GDM1 (cell line): ENCODE measurements around the gene ECHDC1.
A peak's percentile ranks its signal among the peaks of the same experiment; 100 is the strongest.
"Not testable (repeated sequence)": the region's sequence is repeated elsewhere in the genome, so short reads cannot be mapped to it uniquely, and the experiment has no call there.

Experiments
- DNase-seq: peaks from one replicate; lab custom pipeline; 2025; lab: John Stamatoyannopoulos, UW

ECHDC1 gene, protein sequence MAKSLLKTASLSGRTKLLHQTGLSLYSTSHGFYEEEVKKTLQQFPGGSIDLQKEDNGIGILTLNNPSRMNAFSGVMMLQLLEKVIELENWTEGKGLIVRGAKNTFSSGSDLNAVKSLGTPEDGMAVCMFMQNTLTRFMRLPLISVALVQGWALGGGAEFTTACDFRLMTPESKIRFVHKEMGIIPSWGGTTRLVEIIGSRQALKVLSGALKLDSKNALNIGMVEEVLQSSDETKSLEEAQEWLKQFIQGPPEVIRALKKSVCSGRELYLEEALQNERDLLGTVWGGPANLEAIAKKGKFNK

GRCh38 chr6:127342946-127343808 is at the start of gene ECHDC1:
ECHDC1 (minus strand) TSS chr6:127343609; CDS start chr6:127331028, 12,581 bp downstream.
- DNase-seq, result peak; percentile 80

DNA sequence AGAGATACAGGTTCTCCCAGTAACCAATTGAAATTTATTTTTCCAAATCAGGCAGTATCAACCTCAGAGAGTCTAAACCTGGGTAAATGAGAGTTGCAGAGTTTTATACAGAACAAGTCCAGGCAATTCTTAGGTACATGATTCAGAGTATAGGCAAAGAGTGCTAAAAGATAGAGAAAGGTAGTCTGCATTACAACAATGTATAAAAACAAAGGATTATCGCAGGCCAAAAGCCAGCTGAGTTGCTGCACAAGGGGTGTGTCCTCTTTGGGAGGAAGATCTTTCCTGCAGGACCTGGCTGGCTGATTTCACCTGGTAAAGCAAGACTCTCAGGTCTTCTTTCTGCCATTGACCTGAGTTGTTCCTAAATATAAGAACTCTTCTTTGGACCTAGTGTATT is 48.9 kb upstream of the ECHDC1 start:
- no peak for DNase-seq

DNA sequence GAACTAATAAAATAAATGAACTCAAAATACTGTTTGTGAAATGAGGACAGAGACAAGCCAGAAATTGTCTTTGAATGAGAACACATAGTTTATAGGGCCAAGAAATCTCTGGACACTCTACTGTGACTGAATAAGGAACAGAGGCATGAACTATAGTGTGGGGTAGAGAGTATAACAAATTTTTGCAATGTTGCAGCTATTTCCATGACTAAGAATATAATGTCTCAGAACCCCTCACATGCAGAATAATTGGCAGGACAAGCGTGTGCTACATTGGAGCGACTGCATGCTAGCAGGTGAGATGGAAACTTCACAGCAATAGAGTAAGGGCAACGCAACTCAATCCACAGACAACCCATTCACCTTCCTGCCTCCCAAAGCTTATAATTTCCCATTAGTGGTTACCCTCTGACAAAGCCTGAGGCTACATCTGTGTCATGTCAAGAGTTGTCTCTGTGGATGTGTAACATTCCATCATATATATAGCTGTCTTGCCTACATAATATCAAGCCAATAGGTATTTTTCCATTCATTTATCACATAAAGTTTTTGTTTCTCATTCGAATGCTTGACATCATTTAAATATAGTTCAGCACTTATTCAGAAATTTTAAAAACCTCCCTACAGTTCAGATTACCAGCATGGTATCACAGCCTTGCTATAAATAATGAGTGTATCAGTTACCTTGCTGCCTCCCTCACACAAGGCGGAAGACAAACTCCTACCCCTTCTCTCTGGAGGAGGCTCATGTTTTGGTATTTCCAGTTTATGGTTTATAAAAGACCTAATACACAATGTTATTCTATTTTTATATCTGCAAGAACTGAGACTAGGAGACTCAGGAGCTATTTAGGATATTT is 47.9 kb upstream of the ECHDC1 start:
- DNase-seq, result no peak

DNA sequence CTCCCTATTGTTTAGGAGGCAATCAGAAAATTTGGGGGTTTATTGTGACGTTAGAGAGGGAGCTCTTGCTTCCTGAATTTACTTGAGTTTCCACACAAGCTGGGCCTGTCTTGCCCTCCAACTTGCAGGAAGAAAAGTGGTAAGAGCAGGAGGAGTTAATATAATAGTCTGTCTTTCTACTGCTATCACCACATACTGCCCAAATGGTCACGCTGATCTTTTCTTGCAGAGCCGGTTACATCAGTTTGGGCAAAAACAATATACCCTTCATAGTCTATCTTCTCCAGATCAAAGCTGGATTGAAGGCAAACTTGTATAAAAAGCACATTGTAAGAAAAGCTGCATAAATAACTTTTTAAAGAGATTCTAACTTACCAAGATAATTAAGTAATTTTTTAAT is 46.3 kb upstream of the ECHDC1 start:
- no peak for DNase-seq

GRCh38 chr6:127385668-127386430 is 42.4 kb upstream of the ECHDC1 start:
- no peak for DNase-seq

- DNase-seq, result not testable (repeated sequence)
Observed at GRCh38 chr6:127384848-127385247, 41.4 kb upstream of the ECHDC1 start.

GRCh38 chr6:127383988-127384387 is 40.6 kb upstream of the ECHDC1 start:
- DNase-seq, result no peak

- DNase-seq, result no peak
Observed at GRCh38 chr6:127382413-127382812, 39.0 kb upstream of the ECHDC1 start.

- peak; percentile 13 for DNase-seq
Observed at GRCh38 chr6:127381384-127381783, 38.0 kb upstream of the ECHDC1 start.

DNA sequence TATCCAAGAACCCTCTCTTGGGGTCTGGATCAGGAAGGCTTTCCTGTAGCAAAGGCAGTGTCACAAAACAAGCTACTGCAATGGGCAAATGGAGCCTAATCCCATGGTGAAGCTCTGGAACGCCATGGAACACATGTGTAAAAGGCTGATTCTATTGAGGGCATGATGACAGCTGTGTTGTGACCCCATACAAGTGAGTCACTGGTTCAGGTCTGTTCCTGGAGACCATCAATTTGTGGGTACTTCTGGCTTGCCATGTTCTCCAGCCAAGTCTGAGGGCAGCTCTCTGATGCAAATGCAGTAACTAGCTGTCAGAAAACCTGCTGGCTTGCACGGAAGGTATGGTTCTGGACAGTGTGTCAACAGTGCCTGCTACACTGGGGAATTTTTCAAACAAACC is 33.3 kb upstream of the ECHDC1 start:
- no peak for DNase-seq

- DNase-seq, result no peak
Observed at GRCh38 chr6:127367023-127367375, 23.6 kb upstream of the ECHDC1 start.

DNA sequence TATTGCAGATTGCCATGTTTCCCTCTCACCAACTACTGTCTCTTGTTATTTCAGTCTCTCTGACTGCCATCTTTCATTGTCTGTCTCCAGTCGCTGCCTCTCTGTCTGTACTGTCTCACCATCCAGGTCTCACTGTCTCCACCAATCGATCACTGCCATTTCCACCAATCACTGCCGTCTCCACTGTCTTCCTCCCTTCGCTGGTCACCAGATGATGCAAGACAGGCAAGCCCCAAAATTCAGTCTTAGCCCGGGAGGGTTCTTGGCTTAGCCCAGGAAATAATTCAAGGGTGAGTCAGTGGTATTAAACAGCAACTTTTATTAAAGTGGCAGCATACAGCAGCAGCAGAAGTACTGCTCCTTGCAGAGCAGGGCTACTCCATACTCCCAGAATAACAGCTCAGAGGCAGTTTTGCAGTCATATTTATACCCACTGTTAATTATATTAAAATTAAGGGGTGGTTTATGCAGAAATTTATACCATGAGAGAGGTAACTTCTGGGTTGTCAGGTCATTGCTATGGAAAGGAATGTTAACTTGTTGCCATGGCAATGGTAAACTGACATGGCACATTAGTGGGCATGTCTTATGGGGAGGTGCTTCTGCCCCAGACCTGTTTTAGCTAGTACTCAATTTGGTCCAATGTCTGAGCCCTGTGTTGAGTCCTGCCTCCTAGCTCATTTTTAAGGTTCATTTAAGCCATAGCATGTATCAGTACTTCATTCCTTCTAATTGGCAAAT is 23.0 kb upstream of the ECHDC1 start:
- DNase-seq, result no peak

DNA sequence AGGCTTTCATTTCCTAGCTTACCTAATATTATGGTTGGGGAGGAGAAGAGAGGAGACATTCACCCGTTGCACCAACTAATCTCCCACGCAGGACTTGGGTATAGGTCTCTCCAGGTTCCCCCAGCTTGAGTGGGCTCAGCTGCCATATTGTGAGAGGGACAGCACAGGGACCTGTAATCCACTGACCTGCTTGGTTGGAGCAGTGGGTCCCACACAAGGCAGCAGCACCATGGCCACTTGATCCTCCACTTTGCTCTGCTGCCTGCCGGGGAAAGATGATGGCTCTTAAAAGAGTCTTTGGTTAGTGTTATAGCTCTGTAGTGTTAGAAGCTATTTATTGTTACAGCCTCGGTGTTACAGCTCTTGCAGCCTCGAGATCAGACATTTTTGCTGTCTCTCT is 22.5 kb upstream of the ECHDC1 start:
- no peak for DNase-seq

DNA sequence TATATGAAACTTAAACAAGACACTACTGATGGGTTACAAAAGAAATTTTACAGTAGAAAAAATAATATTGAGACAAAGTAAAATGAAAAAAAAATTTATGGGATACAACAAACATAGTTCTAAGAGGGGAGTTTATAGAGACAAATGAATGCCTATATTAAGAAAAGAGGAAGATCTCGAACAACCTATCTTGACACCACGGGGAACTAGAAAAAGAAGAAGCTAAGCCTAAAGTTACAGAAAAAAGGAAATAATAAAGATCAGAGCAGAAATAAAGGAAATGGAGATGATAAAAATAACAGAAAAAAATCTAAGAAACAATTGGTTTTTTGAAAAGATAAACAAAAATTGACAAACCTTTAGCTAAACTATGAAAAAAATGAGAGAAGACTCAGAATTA is 9.1 kb upstream of the ECHDC1 start:
- DNase-seq, result no peak

DNA sequence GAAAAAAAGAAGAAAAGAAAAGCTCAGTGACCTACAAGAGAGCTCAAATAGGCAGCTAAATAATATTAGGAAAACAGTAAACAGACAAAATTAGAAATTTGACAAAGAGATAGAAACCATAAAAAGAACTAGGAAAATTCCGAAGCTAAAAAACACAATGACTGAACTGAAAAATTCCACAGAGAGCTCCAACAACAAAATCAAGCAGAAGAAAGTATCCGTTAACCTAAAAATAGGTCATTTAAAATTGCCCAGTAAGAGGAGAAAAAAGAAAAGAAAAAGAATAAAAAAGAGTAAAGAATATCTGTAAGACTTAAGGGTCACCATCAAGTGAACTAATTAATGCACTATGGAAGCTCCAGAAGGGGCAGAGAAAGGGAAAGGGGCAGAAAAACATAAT is 6.6 kb upstream of the ECHDC1 start:
- DNase-seq, result no peak

DNA sequence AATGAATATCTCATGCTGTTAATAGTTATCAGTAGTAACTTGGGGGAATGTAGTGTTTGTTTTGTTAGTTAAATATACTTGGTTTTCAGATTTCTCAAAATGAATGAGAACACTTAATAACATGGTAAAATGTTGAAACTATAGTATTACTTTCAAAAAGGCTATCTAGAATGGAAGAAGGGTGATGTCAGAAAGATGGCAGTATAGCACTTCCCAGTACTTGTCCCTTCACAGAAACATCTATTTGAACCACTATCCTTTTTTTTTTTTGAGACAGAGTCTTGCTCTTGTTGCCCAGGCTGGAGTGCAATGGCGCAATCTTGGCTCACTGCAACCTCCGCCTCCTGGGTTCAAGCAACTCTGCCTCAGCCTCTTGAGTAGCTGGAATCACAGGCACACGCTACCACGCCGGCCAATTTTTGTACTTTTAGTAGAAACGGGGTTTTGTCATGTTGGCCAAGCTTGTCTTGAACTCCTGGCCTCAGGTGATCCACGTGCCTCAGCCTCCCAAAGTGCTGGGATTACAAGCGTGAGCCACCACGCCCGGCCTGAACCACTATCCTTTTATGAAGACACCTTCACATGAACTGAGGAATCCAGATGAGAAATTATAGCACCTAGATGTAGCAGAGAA is 4.7 kb upstream of the ECHDC1 start:
- no peak for DNase-seq

GRCh38 chr6:127347178-127347577 is 3.8 kb upstream of the ECHDC1 start:
- no peak for DNase-seq

DNA sequence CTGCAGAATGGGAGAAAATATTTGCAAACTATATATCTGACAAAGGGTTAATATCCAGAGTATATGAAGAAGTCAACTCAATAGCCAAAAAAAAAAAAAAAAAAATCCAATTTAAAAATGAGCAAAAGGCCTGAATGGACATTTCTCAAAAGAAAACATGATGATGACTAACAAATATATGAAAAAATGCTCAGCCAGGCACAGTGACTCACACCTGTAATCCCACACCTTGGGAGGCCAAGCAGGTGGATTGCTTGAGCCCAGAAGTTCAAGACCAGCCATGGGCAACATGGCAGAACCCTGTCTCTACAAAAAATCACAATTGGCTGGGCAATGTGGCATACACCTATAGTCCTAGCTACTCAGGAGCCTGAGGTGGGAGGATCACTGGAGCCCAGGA is 2.1 kb upstream of the ECHDC1 start:
- no peak for DNase-seq

DNA sequence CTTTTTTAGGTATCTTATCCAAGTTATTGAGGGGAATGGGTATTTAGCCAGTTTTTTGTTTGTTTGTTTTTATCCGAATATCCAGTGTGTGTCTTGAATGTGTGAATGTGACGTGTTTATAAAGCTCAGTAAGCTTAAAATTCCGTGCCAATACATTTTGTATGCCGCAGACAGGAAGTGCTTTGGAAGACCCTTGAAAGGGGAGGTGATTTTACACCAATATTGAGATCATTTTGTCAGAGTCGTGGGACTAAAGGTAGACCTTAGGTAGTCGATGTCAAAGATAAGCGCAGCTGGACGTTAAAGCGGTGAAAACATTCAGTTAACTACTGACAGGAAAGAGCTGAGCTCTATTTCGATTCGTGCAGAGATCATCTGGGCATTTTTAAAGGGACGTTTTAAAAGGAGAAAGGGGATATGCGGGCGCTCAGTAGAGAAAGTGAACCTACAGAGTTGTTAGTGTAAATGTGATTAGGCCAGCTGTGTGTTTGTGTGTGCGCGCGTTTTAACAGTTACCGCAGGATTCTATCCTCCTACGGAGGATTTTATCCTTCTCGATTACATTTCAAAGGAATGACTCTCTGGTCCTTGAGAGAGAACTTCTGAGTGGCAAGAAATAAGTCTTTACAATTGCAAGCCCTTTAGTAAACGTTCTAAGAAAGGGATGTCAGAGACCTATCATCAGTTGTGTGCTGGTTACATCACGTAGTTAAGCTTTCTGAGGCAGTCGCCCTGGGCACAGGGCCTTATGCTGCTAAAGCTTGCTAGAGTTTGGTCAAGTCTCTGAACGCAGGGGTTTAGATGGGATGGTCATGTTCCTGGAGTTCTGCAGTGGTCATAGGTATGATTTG is 625 bp upstream of the ECHDC1 start:
- no peak for DNase-seq
